Endothelial cell of umbilical vein (primary cell): Measurements from ENCODE around the gene LOXHD1. TPM values are rescaled to one million over a fixed set of nuclear protein-coding genes. Genes with fewer than 3 reads are reported as not detected.

Source experiments
- BruUV-seq: library from RNA; stranded (reverse); fragments of 400-500 nt; replicated peaks from 2 replicates; lab custom pipeline; 2021; lab: Mats Ljungman, UMichigan
- CTCF ChIA-PET: fragments of 300-600, 350-600 bp; sonication (Branson Sonifier 250); formaldehyde crosslinking; loops from one replicate; lab custom pipeline; 2021; ENCODE audit warnings: antibody characterized with exemption, inconsistent platforms; lab: Charles Lee
- POLR2A ChIA-PET: fragments of 300-600, 350-600 bp; sonication (Branson Sonifier 250); formaldehyde crosslinking; loops from one replicate; lab custom pipeline; 2021; ENCODE audit warnings: antibody characterized with exemption, inconsistent platforms; lab: Charles Lee
- DNase-seq: peaks from one replicate; pipeline ENCODE4 v3.0.0-alpha.2; 2011; ENCODE audit warnings: low read depth, low spot score
- FAIRE-seq: peaks from 2 replicates; lab custom pipeline; 2011; peaks lifted over from hg19 to GRCh38; lab: Jason Lieb, UNC
- H2AFZ ChIP-seq: 2 replicates; pipeline ENCODE4 v1.6.0; 2012; ENCODE audit warnings: low read depth, low read length, control low read depth, inconsistent platforms
- H3K27ac ChIP-seq: 2 replicates; pipeline ENCODE4 v1.5.1; 2011; ENCODE audit warnings: low read depth, mild to moderate bottlenecking, control low read depth, low read length, moderate library complexity; ENCODE audit not compliant: insufficient read depth
- H3K27me3 ChIP-seq, 2 experiments: 2 replicates each; pipeline versions ENCODE4 v1.6.0 to v1.6.1; 2011; ENCODE audit warnings: low read length in 2 of 2, mixed read lengths in 1 of 2; ENCODE audit not compliant: control insufficient read depth in 2 of 2, insufficient read depth in 2 of 2
- H3K36me3 ChIP-seq, 2 experiments: 2 replicates in 1 of 2; 3 replicates in 1 of 2; pipeline ENCODE4 v1.5.1; 2011; ENCODE audit warnings: low read length in 2 of 2, mild to moderate bottlenecking in 1 of 2, moderate library complexity in 1 of 2; ENCODE audit not compliant: control insufficient read depth in 2 of 2, insufficient read depth in 2 of 2; ENCODE audit errors: extremely low read depth in 1 of 2
- H3K4me1 ChIP-seq: 3 replicates; pipeline ENCODE4 v1.5.1; 2011; ENCODE audit warnings: mild to moderate bottlenecking, low read length; ENCODE audit not compliant: control insufficient read depth, insufficient read depth; ENCODE audit errors: extremely low read depth
- H3K4me2 ChIP-seq: 2 replicates; pipeline ENCODE4 v1.6.1; 2011; ENCODE audit warnings: low read length, control low read depth, mixed read lengths; ENCODE audit not compliant: insufficient read depth
- H3K4me3 ChIP-seq, 3 experiments: fragments of 200-600 bp in 1 of 3; sonication (generic), shearing (Covaris generic) in 1 of 3; replicated peaks in 1 of 3; 2 replicates each; pipeline ENCODE4 v1.5.1; 2011 to 2016; ENCODE audit warnings: control low read depth in 3 of 3, low read length in 3 of 3, mild to moderate bottlenecking in 2 of 3, inconsistent platforms in 1 of 3, low read depth in 1 of 3, moderate library complexity in 1 of 3; ENCODE audit not compliant: insufficient read depth in 1 of 3
- H3K79me2 ChIP-seq: 2 replicates; pipeline ENCODE4 v1.6.0; 2012; ENCODE audit warnings: low read length, inconsistent platforms; ENCODE audit not compliant: control insufficient read depth, insufficient read depth
- H3K9ac ChIP-seq: replicated peaks from 2 replicates; pipeline ENCODE3; 2011; ENCODE audit warnings: low read length, control low read depth; ENCODE audit not compliant: insufficient read depth; ENCODE audit errors: extremely low read depth
- H3K9me1 ChIP-seq: replicated peaks from 3 replicates; pipeline ENCODE4 v1.6.0; 2011; ENCODE audit warnings: mild to moderate bottlenecking, low read length; ENCODE audit not compliant: control insufficient read depth, insufficient read depth; ENCODE audit errors: extremely low read depth
- H3K9me3 ChIP-seq: replicated peaks from 2 replicates; pipeline ENCODE4 v1.5.1; 2012; ENCODE audit warnings: low read length, inconsistent platforms; ENCODE audit not compliant: control insufficient read depth, insufficient read depth
- H4K20me1 ChIP-seq: replicated peaks from 2 replicates; pipeline ENCODE3; 2011; ENCODE audit warnings: mild to moderate bottlenecking, low read length; ENCODE audit not compliant: control insufficient read depth, insufficient read depth; ENCODE audit errors: extremely low read depth
- CTCF ChIP-seq, 2 donors: IDR thresholded peaks; 1 replicate in 1 of 2; 2 replicates in 1 of 2; pipeline ENCODE4 v1.5.1; 2011; ENCODE audit warnings: low read length in 2 of 2, mild to moderate bottlenecking in 2 of 2, moderate library complexity in 2 of 2, control low read depth in 1 of 2, inconsistent platforms in 1 of 2, low read depth in 1 of 2; ENCODE audit not compliant: insufficient read depth in 1 of 2; ENCODE audit errors: extremely low read depth in 1 of 2
- FOS ChIP-seq: IDR thresholded peaks from 2 replicates; pipeline ENCODE4 v1.6.1; 2011; ENCODE audit warnings: mild to moderate bottlenecking, low read length, moderate library complexity, borderline replicate concordance; ENCODE audit not compliant: insufficient read depth
- GATA2 ChIP-seq: IDR thresholded peaks from 2 replicates; pipeline ENCODE4 v1.7.0; 2011; ENCODE audit warnings: low read depth, mild to moderate bottlenecking, moderate library complexity, mixed read lengths, low read length; ENCODE audit not compliant: insufficient read length, insufficient read depth
- JUN ChIP-seq: IDR thresholded peaks from 2 replicates; pipeline ENCODE4 v1.6.1; 2011; ENCODE audit warnings: borderline replicate concordance, low read depth; ENCODE audit not compliant: insufficient read length, insufficient read depth
- MAX ChIP-seq: IDR thresholded peaks from 2 replicates; pipeline ENCODE4 v1.6.1; 2011; ENCODE audit not compliant: insufficient read depth, insufficient read length
- MYC ChIP-seq: IDR thresholded peaks from one replicate; pipeline ENCODE4 v1.6.1; 2011; ENCODE audit warnings: mild to moderate bottlenecking, low read depth, low read length
- POLR2A ChIP-seq: IDR thresholded peaks from 2 replicates; pipeline ENCODE4 v1.6.1; 2012; ENCODE audit warnings: low read depth, mild to moderate bottlenecking, control low read depth, low read length
- POLR2AphosphoS5 ChIP-seq: IDR thresholded peaks from 2 replicates; pipeline ENCODE4 v1.6.1; 2012; ENCODE audit warnings: low read depth, mild to moderate bottlenecking, control low read depth, low read length, moderate library complexity; ENCODE audit not compliant: insufficient read depth
- dilution Hi-C: fragments of 300-500 bp; cut with MboI; formaldehyde crosslinking; loops from one replicate; pipeline ENCODE4 v1.15.0; 2019; ENCODE audit warnings: low sequenced_read_pairs; ENCODE audit not compliant: extremely low pct_ligation_motif_present
- intact Hi-C: fragments of 100-400 bp; cut with micrococcal nuclease; formaldehyde crosslinking; loops from one replicate; pipeline ENCODE4 v1.10.0; 2022
- polyA plus RNA-seq, 4 experiments: library from polyadenylated mRNA; depleted of rRNA in 3 of 4; stranded (reverse) in 3 of 4; unstranded in 1 of 4; fragments of >200 nt; gene quantifications; 2 replicates each; pipeline versions ENCODE4 v1.2.1 to v1.2.3, GENCODE V29; 2011 to 2012; ENCODE audit warnings: missing spikeins in 1 of 4
- total RNA-seq: library from RNA; stranded (reverse); gene quantifications from 2 replicates; pipeline ENCODE4 v1.2.3, GENCODE V29; 2021

Gene LOXHD1
- total and polyA plus RNA-seq, 2 donors (not counting 3 experiments of a cell fraction or from before 2014, with no cell fraction given), result not detected

GRCh38 chr18:46528037-46528436 is 129.0 kb downstream of the LOXHD1 start:
- Histone ChIP-seq H3K36me3 (no peaks in the 10 kb centered on the region), H3K4me1 (no peaks in the 10 kb centered on the region), H3K4me2 (no peak overlapping the region), H3K27me3 (no peaks in the 10 kb centered on the region), H4K20me1 (no peaks in the 10 kb centered on the region), H3K27ac (no peak overlapping the region), H2AFZ (no peak overlapping the region), H3K9ac (no peak overlapping the region), H3K9me3 (no peaks in the 10 kb centered on the region), H3K9me1 (no peaks in the 10 kb centered on the region), H3K79me2 (no peaks in the 10 kb centered on the region), H3K4me3 (no peak overlapping the region)
- BruUV-seq, result no TSS peak
- ChIA-PET CTCF (no interaction called here), POLR2A (no interaction called here)
- dilution Hi-C loops, result no loop called here
- intact Hi-C loops, result no loop called here
- TF ChIP-seq FOS (no peak), GATA2 (no peak), POLR2AphosphoS5 (no peak), MAX (no peak), MYC (no peak), POLR2A (no peak), JUN (no peak), CTCF (IDR thresholded peaks at IDR 0.05; ENCODE audit: extremely low read depth in 1 of 2, insufficient read depth in 1 of 2, low read depth in 1 of 2, low read length in 2 of 2) (no peak)
- DNase-seq (no peak), FAIRE-seq (no peak)
